Measurements from ENCODE around the gene UBAP1.
"Not testable (repeated sequence)": the region's sequence is repeated elsewhere in the genome, so short reads cannot be mapped to it uniquely, and the experiment has no call there.

Gene UBAP1

GRCh38 chr9:34226144-34226760 lies 47.4 kb downstream of the UBAP1 start:
- DNase-seq (ENCODE audit: low spot score) = not testable (repeated sequence)

- DNase-seq (ENCODE audit: low spot score) = no peak
Observed at GRCh38 chr9:34227445-34227844, 48.6 kb downstream of the UBAP1 start.

GRCh38 chr9:34230556-34230955 lies 51.7 kb downstream of the UBAP1 start:
- no peak for DNase-seq (ENCODE audit: low spot score)

- DNase-seq (ENCODE audit: low spot score) = no peak
Observed at GRCh38 chr9:34232201-34232600, 53.4 kb downstream of the UBAP1 start.

GRCh38 chr9:34233672-34234071 lies 54.8 kb downstream of the UBAP1 start:
- no peak for DNase-seq (ENCODE audit: low spot score)

- DNase-seq (ENCODE audit: low spot score) = no peak
Observed at GRCh38 chr9:34237836-34238235, 59.0 kb downstream of the UBAP1 start.

GRCh38 chr9:34240006-34240405 lies 61.2 kb downstream of the UBAP1 start:
- DNase-seq (ENCODE audit: low spot score) = no peak

GRCh38 chr9:34242830-34243229 lies 64.0 kb downstream of the UBAP1 start:
- no peak for DNase-seq (ENCODE audit: low spot score)

- not testable (repeated sequence) for DNase-seq (ENCODE audit: low spot score)
Observed at GRCh38 chr9:34245212-34245611, 66.4 kb downstream of the UBAP1 start.

- no peak for DNase-seq (ENCODE audit: low spot score)
Observed at GRCh38 chr9:34246453-34246852, 67.6 kb downstream of the UBAP1 start.

GRCh38 chr9:34247782-34248181 lies 68.9 kb downstream of the UBAP1 start:
- DNase-seq (ENCODE audit: low spot score) = not testable (repeated sequence)

- no peak for DNase-seq (ENCODE audit: low spot score)
Observed at GRCh38 chr9:34249274-34249673, 70.4 kb downstream of the UBAP1 start.

- DNase-seq (ENCODE audit: low spot score) = no peak
Observed at GRCh38 chr9:34250721-34251120, 71.9 kb downstream of the UBAP1 start.

- no peak for DNase-seq (ENCODE audit: low spot score)
Observed at GRCh38 chr9:34252016-34252415, 73.2 kb downstream of the UBAP1 start.

- peak; percentile 79 for DNase-seq (ENCODE audit: low spot score)
Observed at GRCh38 chr9:34252670-34253459, 74.0 kb downstream of the UBAP1 start.

GRCh38 chr9:34253460-34253837 lies 74.6 kb downstream of the UBAP1 start:
- peak; percentile 42 for DNase-seq (ENCODE audit: low spot score)

- DNase-seq (ENCODE audit: low spot score) = no peak
Observed at GRCh38 chr9:34254141-34254913, 75.5 kb downstream of the UBAP1 start.

GRCh38 chr9:34254966-34255825 lies 76.4 kb downstream of the UBAP1 start:
- DNase-seq (ENCODE audit: low spot score) = no peak

GRCh38 chr9:34256104-34256503 lies 77.3 kb downstream of the UBAP1 start:
- no peak for DNase-seq (ENCODE audit: low spot score)

- no peak for DNase-seq (ENCODE audit: low spot score)
Observed at GRCh38 chr9:34256987-34257585, 78.2 kb downstream of the UBAP1 start.

- DNase-seq (ENCODE audit: low spot score) = no peak
Observed at GRCh38 chr9:34259315-34259714, 80.5 kb downstream of the UBAP1 start.

GRCh38 chr9:34262971-34263370 lies 84.1 kb downstream of the UBAP1 start:
- no peak for DNase-seq (ENCODE audit: low spot score)

Data from hematopoietic multipotent progenitor cell treated with erythropoietin and hydrocortisone succinate and interleukin-3 and kit ligand, for 15 days (in vitro differentiated cells).